ENCODE data around the gene GREM1. TPM values are rescaled to one million over a fixed set of nuclear protein-coding genes. Genes with fewer than 3 reads are reported as not detected.

GREM1 gene
- total and polyA plus RNA-seq, 2 of the 4 experiments (the other 2 are of a cell fraction) = 848 to 852 TPM

GRCh38 chr15:32747921-32748342 lies 30.1 kb downstream of the GREM1 start:
- Histone ChIP-seq H3K9me1 (ENCODE audit: insufficient read depth, low read length) (no peaks in the 10 kb centered on the region; the same call in 1 of the 2 replicates), H3K79me1 (ENCODE audit: low read depth in 1 of 2, low read length in 2 of 2) (peaks cover 3 to 7% of the 10 kb centered on the region in 2 experiments; a peak in 3 of 4 replicates), H2AK5ac (ENCODE audit: low read depth, low read length) (no peak overlapping the region; the same call in 1 of the 2 replicates), H3K18ac (ENCODE audit: low read depth, low read length) (no peak overlapping the region), H3K9ac (ENCODE audit: low read depth, low read length) (no peak overlapping the region), H2BK20ac (ENCODE audit: low read depth, low read length) (no peak overlapping the region), H3K56ac (ENCODE audit: extremely low read depth, insufficient read depth, low read length) (no peak overlapping the region), H3K27me3 (ENCODE audit: control insufficient read depth, insufficient read depth, low read length) (no peaks in the 10 kb centered on the region), H3K27ac (ENCODE audit: insufficient read depth, low read length) (no peak overlapping the region), H2AFZ (replicated peaks; ENCODE audit: low read length, poor library complexity) (no peak overlapping the region), H3K23ac (ENCODE audit: low read depth, low read length) (0 out of 2 replicates have a peak overlapping the region, but pooled peaks have one; percentile 27), H4K20me1 (ENCODE audit: insufficient read depth, low read length) (no peaks in the 10 kb centered on the region), H3K4me3 (ENCODE audit: insufficient read depth, low read depth, low read length) (no peak overlapping the region), H2BK15ac (ENCODE audit: low read depth, low read length) (no peak overlapping the region), H2AK9ac (replicated peaks; ENCODE audit: low read depth, low read length, poor library complexity) (peak overlapping the region; percentile 53), H4K5ac (ENCODE audit: low read depth, low read length) (no peak overlapping the region), H3K9me3 (ENCODE audit: control insufficient read depth, insufficient read depth, low read length) (no peaks in the 10 kb centered on the region), H4K8ac (ENCODE audit: low read depth in 2 of 2, low read length in 2 of 2) (no peak overlapping the region), H2BK5ac (ENCODE audit: low read depth, low read length, poor library complexity, severe bottlenecking) (no peak overlapping the region), H3K36me3 (ENCODE audit: control insufficient read depth, insufficient read depth, low read length) (peaks cover 2% of the 10 kb centered on the region; the same call in 1 of the 2 replicates), H3K4ac (ENCODE audit: low read depth, low read length) (peak overlapping the region; percentile 38; the same call in 1 of the 2 replicates), H3K14ac (replicated peaks; ENCODE audit: low read depth, low read length) (no peak overlapping the region), H3K4me2 (ENCODE audit: low read depth, low read length) (no peak overlapping the region), H4K91ac (ENCODE audit: insufficient read depth, low read depth, low read length) (no peak overlapping the region), H3K4me1 (ENCODE audit: control insufficient read depth, insufficient read depth, low read length) (no peaks in the 10 kb centered on the region; the same call in 1 of the 2 replicates), H2BK120ac (ENCODE audit: low read depth, low read length) (no peak overlapping the region)
- DNase-seq = no peak
- CTCF ChIA-PET = interaction anchor here (0.6 kb wide), 1 partner anchor 18 kb away, joined by 3 read pairs; no protein-coding TSS in a partner anchor
- intact Hi-C loops (cut with micrococcal nuclease) = no loop called here
- no CpG with 5 or more reads among the region's 4 CpGs for WGBS, 2 experiments (ENCODE audit: extremely low coverage in 2 of 2, insufficient read length in 1 of 2)
- TF ChIP-seq ELK1 (IDR thresholded peaks at IDR 0.05; ENCODE audit: borderline replicate concordance, low read depth, low read length) (no peak), RAD21 (IDR thresholded peaks at IDR 0.05; ENCODE audit: low read length) (no peak), USF2 (IDR thresholded peaks at IDR 0.05; ENCODE audit: low read depth, low read length) (no peak), MAFK (IDR thresholded peaks at IDR 0.05; ENCODE audit: low read depth, low read length) (no peak), CHD1 (IDR thresholded peaks at IDR 0.05; ENCODE audit: low read depth, low read length) (no peak), SMC3 (IDR thresholded peaks at IDR 0.05; ENCODE audit: low read depth, low read length) (no peak), MXI1 (IDR thresholded peaks at IDR 0.05; ENCODE audit: borderline replicate concordance, low read depth, low read length) (no peak), CEBPB (IDR thresholded peaks at IDR 0.05; ENCODE audit: low read depth, low read length) (no peak), RCOR1 (IDR thresholded peaks at IDR 0.05; ENCODE audit: insufficient replicate concordance, low read length) (no peak), NFE2L2 (IDR thresholded peaks at IDR 0.05; ENCODE audit: low read depth, low read length) (no peak), FOS (IDR thresholded peaks at IDR 0.05; ENCODE audit: low read depth, low read length) (no peak)
- POLR2A ChIA-PET (ENCODE audit: unreplicated experiment) = no interaction called here
- no peak for ATAC-seq (ENCODE audit: low read depth)
- dilution Hi-C loops (cut with HindIII; ENCODE audit: low sequenced_read_pairs, unreplicated experiment) = no loop called here
- no TSS peak for BruUV-seq (replicated peaks)
- in situ Hi-C loops (cut with MboI; ENCODE audit: low sequenced_read_pairs) = no loop called here
